Right atrium auricular region (tissue), 2 donors: ENCODE data around the gene GTF2F2. TPM values are rescaled to one million over a fixed set of nuclear protein-coding genes. Genes with fewer than 3 reads are reported as not detected.

ENCODE experiments used
- DNase-seq: peaks from one replicate; pipeline ENCODE4 v3.0.0-alpha.2; 2019; ENCODE audit warnings: low spot score
- H3K27ac ChIP-seq, 2 donors: fragments of 200-600 bp; sonication (generic); 1 replicate in 1 of 2; 2 replicates in 1 of 2; pipeline ENCODE4 v1.5.1; 2016 to 2019
- H3K27me3 ChIP-seq, 2 donors: fragments of 200-600 bp; sonication (generic); one replicate each; pipeline versions ENCODE4 v1.5.1 to v1.6.0; 2017 to 2019
- H3K36me3 ChIP-seq: fragments of 200-600 bp; sonication (generic); one replicate; pipeline ENCODE4 v1.5.1; 2016
- H3K4me1 ChIP-seq, 2 donors: fragments of 200-600 bp; sonication (generic); one replicate each; pipeline versions ENCODE4 v1.5.1 to v1.6.0; 2017 to 2019
- H3K4me3 ChIP-seq, 2 donors: fragments of 200-600 bp; sonication (generic); 1 replicate in 1 of 2; 2 replicates in 1 of 2; pipeline ENCODE4 v1.5.1; 2017 to 2019; ENCODE audit warnings: mild to moderate bottlenecking in 1 of 2, moderate library complexity in 1 of 2
- H3K9me3 ChIP-seq, 2 donors: fragments of 200-600 bp; sonication (generic); one replicate each; pipeline ENCODE4 v1.5.1; 2019
- total RNA-seq, 2 donors: library from RNA; depleted of rRNA; stranded (reverse); fragments of >200 nt; gene quantifications; one replicate each; pipeline ENCODE4 v1.1.0, GENCODE V29; 2016
- TF ChIP-seq, protein P1 (sequence below), 2 donors: fragments of 200-600 bp; sonication (generic); IDR thresholded peaks; one replicate each; pipeline ENCODE4 v1.5.1; 2019; ENCODE audit warnings: antibody characterized with exemption in 2 of 2

The GTF2F2 gene
- total RNA-seq, 2 donors from 2014 or later: 9.4 to 23.3 TPM

DNA sequence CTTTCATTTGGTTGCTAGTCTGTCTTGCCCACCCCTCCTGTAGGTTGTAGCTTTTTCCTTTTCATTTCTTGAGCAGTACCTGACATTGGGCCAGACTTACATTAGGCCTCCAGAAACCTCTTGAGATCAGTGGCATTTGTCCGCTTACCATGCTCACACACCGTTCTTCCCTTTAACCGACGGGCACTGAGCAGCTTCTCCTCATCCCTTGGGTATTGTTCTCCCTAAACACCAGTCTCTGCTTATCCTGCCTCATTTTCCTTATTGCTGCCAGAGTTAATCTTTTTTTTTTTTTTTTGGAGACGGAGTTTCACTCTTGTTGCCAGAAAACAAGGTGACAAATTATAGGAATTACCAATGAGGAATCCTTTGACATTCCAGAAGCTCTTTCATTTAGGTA, 107.7 kb downstream of the GTF2F2 start:
- H3K4me3 ChIP-seq: no peak overlapping the region
- TF ChIP-seq, protein P1, sequence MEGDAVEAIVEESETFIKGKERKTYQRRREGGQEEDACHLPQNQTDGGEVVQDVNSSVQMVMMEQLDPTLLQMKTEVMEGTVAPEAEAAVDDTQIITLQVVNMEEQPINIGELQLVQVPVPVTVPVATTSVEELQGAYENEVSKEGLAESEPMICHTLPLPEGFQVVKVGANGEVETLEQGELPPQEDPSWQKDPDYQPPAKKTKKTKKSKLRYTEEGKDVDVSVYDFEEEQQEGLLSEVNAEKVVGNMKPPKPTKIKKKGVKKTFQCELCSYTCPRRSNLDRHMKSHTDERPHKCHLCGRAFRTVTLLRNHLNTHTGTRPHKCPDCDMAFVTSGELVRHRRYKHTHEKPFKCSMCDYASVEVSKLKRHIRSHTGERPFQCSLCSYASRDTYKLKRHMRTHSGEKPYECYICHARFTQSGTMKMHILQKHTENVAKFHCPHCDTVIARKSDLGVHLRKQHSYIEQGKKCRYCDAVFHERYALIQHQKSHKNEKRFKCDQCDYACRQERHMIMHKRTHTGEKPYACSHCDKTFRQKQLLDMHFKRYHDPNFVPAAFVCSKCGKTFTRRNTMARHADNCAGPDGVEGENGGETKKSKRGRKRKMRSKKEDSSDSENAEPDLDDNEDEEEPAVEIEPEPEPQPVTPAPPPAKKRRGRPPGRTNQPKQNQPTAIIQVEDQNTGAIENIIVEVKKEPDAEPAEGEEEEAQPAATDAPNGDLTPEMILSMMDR (IDR thresholded peaks at IDR 0.05): no peak
- H3K9me3 ChIP-seq: no peaks in the 10 kb centered on the region
- DNase-seq: no peak
- no peaks in the 10 kb centered on the region for H3K27me3 ChIP-seq
- no peak overlapping the region for H3K27ac ChIP-seq
- H3K4me1 ChIP-seq: no peaks in the 10 kb centered on the region
- no peaks in the 10 kb centered on the region for H3K36me3 ChIP-seq

DNA sequence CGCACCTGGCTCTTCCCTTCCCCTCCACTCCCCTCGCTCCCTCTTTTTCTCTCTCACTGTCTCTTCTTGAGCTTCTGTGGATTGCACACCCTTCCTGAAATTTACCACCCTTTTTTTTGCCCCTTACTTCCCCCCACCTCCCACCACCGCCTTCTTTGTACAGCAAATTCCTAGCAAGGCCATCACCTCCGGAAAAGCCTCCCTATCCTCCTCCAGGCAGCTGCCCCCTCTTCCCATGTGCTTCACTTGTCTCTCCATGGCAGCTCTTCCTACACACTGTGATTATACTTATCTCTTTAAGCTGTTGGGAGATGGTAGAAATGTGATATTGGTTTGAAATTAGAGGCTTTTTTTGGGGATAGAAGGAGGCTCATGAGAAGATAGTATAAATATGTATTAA, 108.9 kb downstream of the GTF2F2 start:
- Histone ChIP-seq H3K27me3 (no peaks in the 10 kb centered on the region), H3K9me3 (no peaks in the 10 kb centered on the region), H3K27ac (no peak overlapping the region), H3K36me3 (no peaks in the 10 kb centered on the region), H3K4me3 (no peak overlapping the region), H3K4me1 (no peaks in the 10 kb centered on the region)
- no peak for DNase-seq
- TF ChIP-seq, protein P1 (IDR thresholded peaks at IDR 0.05): no peak

DNA sequence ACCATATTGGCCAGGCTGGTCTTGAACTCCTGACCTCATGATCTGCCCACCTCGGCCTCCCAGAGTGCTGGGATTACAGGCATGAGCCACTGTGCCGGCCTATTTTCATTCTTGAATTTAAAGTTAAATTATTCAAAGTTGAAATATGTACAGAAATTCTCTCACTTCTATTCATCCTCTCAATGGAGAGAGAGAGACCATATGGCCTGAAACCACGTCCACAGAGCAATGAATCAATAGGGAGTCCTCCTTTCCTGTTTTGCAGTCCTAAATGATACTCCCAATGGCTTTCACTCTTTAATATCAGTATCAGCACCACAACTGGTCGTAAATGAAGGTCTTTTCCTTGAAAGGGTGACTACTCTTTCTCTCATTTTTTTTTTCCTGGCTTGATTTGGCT, 111.0 kb downstream of the GTF2F2 start:
- Histone ChIP-seq H3K4me3 (no peak overlapping the region), H3K27ac (no peak overlapping the region), H3K4me1 (peaks cover 0 to 5% of the 10 kb centered on the region in 2 donors), H3K27me3 (no peaks in the 10 kb centered on the region), H3K9me3 (no peaks in the 10 kb centered on the region), H3K36me3 (no peaks in the 10 kb centered on the region)
- no peak for DNase-seq
- TF ChIP-seq, protein P1 (IDR thresholded peaks at IDR 0.05): no peak

DNA sequence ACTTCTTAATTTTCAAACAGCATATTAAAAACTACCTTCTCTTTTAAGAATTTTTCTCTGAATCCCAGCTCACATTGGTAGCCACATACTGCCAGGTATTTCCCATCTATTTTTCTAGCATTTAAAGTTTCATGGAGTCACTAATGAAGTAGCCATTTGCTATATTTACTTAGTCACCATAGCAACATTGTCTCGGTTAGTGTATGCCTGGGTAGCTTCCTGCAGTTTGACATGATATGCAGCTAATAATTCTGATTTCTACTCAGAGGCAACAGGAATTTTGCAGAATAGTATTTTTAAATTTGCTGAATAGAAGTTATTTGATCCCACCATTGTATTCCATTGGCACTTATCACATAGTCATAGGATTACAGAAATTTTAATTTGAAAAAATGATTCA, 111.4 kb downstream of the GTF2F2 start:
- DNase-seq: no peak
- Histone ChIP-seq H3K4me1 (peaks cover 0 to 8% of the 10 kb centered on the region in 2 donors), H3K36me3 (no peaks in the 10 kb centered on the region), H3K4me3 (no peak overlapping the region), H3K27ac (no peak overlapping the region), H3K27me3 (no peaks in the 10 kb centered on the region), H3K9me3 (no peaks in the 10 kb centered on the region)
- TF ChIP-seq, protein P1 (IDR thresholded peaks at IDR 0.05): no peak

DNA sequence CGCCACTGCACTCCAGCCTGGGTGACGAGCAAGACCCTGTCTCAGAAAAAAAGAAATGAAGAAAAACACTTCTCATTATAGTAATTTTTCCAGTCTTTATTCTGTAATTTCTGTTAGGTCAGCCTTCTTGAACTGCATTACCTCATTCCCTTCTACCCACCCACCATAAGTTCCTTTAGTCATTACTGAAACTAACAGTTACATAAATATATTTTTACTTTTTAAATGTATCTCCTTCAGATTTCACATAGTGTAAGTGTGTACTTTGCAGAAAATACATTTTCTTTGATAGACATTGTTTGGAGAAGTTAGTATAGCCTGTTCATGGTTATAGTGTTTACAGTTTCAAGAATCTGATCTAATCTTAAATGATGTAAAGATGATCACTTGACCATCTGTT, 112.3 kb downstream of the GTF2F2 start:
- H3K36me3 ChIP-seq: no peaks in the 10 kb centered on the region
- DNase-seq: no peak
- no peaks in the 10 kb centered on the region for H3K9me3 ChIP-seq
- H3K4me1 ChIP-seq: peaks cover 0 to 8% of the 10 kb centered on the region in 2 donors
- TF ChIP-seq, protein P1 (IDR thresholded peaks at IDR 0.05): no peak
- H3K4me3 ChIP-seq: no peak overlapping the region
- no peaks in the 10 kb centered on the region for H3K27me3 ChIP-seq
- H3K27ac ChIP-seq: no peak overlapping the region
